Lower leg skin (tissue), 3 donors: ENCODE data around the gene SYN1.

Source experiments
- POLR2A ChIP-seq, 2 donors: fragments of 450-650 bp; IDR thresholded peaks; one replicate each; pipeline ENCODE4 v1.6.1; 2016 to 2017; ENCODE audit warnings: antibody characterized with exemption in 2 of 2, mild to moderate bottlenecking in 1 of 2, moderate library complexity in 1 of 2
- TF ChIP-seq, protein P1 (sequence below), 3 donors: fragments of 450-650 bp; IDR thresholded peaks; one replicate each; pipeline ENCODE4 v1.5.1; 2016; ENCODE audit warnings: antibody characterized with exemption in 3 of 3, mild to moderate bottlenecking in 3 of 3, moderate library complexity in 2 of 3

GRCh38 chrX:47558436-47558835 is 61.2 kb downstream of the SYN1 start:
- TF ChIP-seq, protein P1, sequence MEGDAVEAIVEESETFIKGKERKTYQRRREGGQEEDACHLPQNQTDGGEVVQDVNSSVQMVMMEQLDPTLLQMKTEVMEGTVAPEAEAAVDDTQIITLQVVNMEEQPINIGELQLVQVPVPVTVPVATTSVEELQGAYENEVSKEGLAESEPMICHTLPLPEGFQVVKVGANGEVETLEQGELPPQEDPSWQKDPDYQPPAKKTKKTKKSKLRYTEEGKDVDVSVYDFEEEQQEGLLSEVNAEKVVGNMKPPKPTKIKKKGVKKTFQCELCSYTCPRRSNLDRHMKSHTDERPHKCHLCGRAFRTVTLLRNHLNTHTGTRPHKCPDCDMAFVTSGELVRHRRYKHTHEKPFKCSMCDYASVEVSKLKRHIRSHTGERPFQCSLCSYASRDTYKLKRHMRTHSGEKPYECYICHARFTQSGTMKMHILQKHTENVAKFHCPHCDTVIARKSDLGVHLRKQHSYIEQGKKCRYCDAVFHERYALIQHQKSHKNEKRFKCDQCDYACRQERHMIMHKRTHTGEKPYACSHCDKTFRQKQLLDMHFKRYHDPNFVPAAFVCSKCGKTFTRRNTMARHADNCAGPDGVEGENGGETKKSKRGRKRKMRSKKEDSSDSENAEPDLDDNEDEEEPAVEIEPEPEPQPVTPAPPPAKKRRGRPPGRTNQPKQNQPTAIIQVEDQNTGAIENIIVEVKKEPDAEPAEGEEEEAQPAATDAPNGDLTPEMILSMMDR (IDR thresholded peaks at IDR 0.05), result no peak
- TF ChIP-seq POLR2A (IDR thresholded peaks at IDR 0.05), result no peak
